Measurements from ENCODE around the gene SIL1.
"Not testable (repeated sequence)": the region's sequence is repeated elsewhere in the genome, so short reads cannot be mapped to it uniquely, and the experiment has no call there.

SIL1 gene

DNA sequence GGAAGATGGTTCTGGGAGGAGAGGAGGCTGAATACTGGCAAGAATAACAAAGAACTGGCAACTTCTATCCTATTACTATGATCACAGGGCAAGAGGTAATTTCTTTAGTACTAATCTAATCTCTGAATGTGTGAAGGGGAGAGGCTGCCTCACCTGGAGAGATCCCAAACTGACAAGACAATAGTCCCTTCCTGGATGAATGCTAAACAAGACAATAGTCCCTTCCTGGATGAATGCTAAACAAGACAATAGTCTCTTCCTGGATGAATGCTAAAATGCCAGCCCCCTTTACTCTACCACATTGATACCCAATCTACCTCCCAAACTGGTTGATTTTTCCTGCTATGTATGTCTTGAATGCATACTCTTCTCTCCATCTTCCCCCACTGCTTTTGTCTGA is 145.2 kb downstream of the SIL1 start:
- no peak for DNase-seq (ENCODE audit: low read depth in 1 of 2, low spot score in 1 of 2)
- no peak for TF ChIP-seq JUND (IDR thresholded peaks at IDR 0.05; ENCODE audit: low read depth)
- in situ Hi-C loops (cut with HindIII; ENCODE audit: low pct_unique_long_range_greater_than_20kb, low sequenced_read_pairs), result no loop called here

DNA sequence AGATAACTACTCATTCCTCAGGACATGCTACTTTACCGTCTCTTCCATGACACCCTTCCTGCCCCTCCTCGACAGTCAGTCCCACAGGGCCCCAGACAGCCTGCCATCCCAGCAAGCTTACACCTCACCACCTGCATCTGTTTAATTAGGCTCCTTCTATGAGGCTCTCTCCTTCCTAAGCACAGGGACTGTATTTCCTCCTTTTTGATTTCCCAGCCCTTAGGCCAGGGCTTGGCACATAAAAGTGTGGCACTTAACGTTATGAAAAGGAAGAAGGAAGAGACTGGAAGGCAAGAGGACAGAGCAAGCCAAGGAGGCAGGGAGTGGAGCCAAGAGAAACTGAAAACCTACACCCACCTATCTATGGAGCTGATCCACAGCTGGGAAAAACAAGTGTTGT is 146.8 kb downstream of the SIL1 start:
- TF ChIP-seq JUND (IDR thresholded peaks at IDR 0.05; ENCODE audit: low read depth), result no peak
- in situ Hi-C loops (cut with HindIII; ENCODE audit: low pct_unique_long_range_greater_than_20kb, low sequenced_read_pairs), result no loop called here
- peak in 1 of 2 experiments; percentile 31 for DNase-seq (ENCODE audit: low read depth in 1 of 2, low spot score in 1 of 2)

DNA sequence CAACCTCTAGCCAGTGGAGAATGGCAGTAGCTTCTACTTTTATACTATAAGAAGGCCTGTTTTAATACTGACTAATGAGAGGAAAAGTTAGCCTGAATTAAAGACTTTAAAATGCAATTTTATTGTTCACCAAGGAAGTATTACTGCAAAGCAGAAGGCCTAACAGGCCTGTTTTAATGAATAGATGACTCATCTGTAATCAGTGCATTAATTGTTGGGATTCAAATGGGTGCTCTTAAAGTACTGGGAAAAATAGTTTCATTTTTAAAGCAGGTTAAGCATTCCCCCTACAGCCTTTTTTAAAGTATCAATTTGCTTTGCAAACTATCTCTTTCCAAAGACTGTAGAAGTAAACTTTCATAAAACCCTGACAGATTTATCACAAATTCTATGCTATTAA is 147.7 kb downstream of the SIL1 start:
- in situ Hi-C loops (cut with HindIII; ENCODE audit: low pct_unique_long_range_greater_than_20kb, low sequenced_read_pairs), result no loop called here

DNA sequence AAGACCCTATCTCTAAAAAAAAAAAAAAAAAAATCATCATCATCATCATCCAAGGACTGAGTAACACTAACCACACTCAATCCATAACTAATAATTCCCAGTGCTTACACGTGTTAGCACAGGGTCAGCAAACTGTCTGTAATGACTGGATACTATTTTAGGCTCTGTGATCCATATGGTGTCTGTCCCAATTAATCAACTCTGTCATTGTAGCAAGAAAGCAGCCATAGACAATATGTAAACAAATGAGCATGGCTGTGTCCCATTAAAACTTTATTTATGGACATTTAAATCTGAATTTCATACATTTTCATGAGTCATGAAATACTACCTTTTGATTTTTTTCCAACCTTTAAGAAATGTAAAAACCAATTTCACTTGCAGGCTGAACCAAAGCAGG is 148.4 kb downstream of the SIL1 start:
- in situ Hi-C loops (cut with HindIII; ENCODE audit: low pct_unique_long_range_greater_than_20kb, low sequenced_read_pairs), result no loop called here
- DNase-seq (ENCODE audit: low read depth in 1 of 2, low spot score in 1 of 2), result no peak
- no peak for TF ChIP-seq JUND (IDR thresholded peaks at IDR 0.05; ENCODE audit: low read depth)

More for the DNA sequence above, 147.7 kb downstream of the SIL1 start:
- no peak for DNase-seq (ENCODE audit: low read depth in 1 of 2, low spot score in 1 of 2)
- no peak for TF ChIP-seq JUND (IDR thresholded peaks at IDR 0.05; ENCODE audit: low read depth)

DNA sequence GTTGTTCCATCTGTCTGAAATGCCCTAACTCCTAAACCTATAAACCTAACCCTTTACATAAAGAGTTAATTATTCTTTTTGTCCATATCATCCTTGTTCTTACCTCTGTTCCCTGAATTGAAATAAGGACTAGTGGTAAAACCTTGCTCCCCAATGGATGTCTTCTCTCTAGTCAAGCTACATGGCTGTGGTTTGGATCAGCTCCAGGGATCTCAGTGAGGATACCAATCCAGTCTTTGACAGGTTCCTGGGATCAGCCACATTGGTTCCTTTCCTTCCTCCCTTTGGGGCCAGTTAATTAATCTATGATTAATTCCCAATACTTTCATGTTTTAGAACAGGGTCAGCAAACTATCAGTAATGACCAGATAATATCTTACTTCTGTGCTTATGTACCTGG is 151.6 kb downstream of the SIL1 start:
- no peak for TF ChIP-seq JUND (IDR thresholded peaks at IDR 0.05; ENCODE audit: low read depth)
- in situ Hi-C loops (cut with HindIII; ENCODE audit: low pct_unique_long_range_greater_than_20kb, low sequenced_read_pairs), result no loop called here
- peak in 1 of 2 experiments; percentile 51 for DNase-seq (ENCODE audit: low read depth in 1 of 2, low spot score in 1 of 2)

DNA sequence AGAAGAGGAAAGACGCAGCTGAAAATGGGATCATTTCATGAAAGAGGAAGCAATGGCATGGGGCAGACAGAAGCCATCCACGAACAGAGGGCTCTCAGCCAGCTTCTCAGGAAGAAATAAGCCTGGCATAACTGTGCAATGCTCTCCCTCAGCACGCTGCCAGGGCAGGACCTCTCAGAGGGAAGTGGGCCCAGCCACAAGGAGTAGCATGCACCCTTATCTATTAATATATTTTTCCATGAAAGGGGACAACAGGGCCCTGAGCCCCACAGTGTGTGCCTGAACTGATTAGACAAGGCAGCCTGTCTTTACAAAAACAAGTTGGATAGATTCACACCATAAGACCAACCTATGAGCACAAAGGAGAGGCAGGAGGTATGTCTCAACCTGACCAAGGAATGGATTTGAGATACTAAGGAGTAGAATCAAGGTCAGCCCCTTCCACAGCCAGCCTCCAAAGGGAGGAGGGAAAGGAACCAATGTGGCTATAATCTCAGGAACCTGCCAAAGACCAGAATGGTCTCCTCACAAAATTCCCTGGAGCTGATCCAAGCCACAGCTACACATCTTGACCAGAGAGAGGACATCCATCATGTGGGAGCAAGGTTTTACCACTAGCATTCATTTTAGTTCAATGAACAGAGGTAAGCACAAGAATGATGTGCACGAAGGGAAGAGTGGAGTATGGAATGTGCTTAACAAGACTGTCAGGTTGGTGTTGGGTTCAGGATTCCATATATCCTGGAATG is 154.8 kb downstream of the SIL1 start:
- TF ChIP-seq JUND (IDR thresholded peaks at IDR 0.05; ENCODE audit: low read depth), result no peak
- no peak for DNase-seq (ENCODE audit: low read depth in 1 of 2, low spot score in 1 of 2)
- in situ Hi-C loops (cut with HindIII; ENCODE audit: low pct_unique_long_range_greater_than_20kb, low sequenced_read_pairs), result no loop called here

DNA sequence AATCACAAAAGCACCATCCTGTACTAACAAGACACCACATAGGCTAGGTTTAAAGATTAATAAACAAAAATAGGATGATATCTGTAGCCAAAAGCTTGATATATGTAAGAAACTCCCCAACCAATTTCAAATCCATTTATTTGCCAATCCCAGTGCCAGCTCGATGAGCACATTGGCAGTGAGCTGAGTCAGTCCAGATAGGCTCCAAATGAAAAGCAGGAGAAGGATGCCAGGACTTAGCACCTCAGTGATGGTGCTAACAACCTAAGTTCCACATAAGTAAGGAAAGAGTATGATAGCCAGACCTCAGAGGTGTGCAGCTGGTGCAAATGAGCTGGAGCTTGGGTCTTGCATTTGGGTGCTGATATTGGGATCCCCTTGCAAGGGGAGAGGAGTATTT is 158.1 kb downstream of the SIL1 start:
- TF ChIP-seq JUND (IDR thresholded peaks at IDR 0.05; ENCODE audit: low read depth), result no peak
- in situ Hi-C loops (cut with HindIII; ENCODE audit: low pct_unique_long_range_greater_than_20kb, low sequenced_read_pairs), result no loop called here
- no peak for DNase-seq (ENCODE audit: low read depth in 1 of 2, low spot score in 1 of 2)

DNA sequence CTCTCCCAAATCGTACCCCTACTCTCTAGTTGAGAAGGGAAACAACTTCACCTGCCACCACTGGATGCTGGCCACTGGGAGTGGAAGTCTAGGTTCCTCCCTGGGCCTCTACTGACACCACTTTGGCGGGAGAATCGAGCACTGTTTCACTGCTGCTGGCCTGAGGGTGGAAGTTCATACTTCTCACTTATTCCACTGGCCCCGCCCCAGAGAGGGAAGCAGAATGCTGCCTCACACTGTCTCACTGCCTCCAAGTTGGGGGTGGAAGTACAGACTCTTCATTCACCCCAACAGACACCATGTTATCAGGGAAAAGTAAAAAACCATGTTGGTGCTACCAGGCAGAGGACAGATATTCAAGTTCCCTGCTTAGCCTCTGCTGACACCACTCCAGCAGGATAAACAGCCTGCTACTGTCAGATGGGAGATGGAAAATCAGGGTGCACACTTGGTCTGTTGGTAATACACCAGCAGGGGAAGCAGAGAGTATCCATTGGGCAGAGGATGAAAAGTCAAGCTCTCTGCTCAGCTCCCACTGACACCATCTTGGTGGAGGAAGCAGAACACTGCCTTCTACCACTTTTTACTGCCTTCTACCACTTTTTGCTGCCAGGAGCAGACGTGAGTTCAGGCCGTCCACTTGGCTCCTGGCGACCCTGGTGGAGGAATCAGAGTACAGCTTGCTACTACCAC is 159.4 kb downstream of the SIL1 start:
- no peak for DNase-seq (ENCODE audit: low read depth in 1 of 2, low spot score in 1 of 2)
- no peak for TF ChIP-seq JUND (IDR thresholded peaks at IDR 0.05; ENCODE audit: low read depth)

DNA sequence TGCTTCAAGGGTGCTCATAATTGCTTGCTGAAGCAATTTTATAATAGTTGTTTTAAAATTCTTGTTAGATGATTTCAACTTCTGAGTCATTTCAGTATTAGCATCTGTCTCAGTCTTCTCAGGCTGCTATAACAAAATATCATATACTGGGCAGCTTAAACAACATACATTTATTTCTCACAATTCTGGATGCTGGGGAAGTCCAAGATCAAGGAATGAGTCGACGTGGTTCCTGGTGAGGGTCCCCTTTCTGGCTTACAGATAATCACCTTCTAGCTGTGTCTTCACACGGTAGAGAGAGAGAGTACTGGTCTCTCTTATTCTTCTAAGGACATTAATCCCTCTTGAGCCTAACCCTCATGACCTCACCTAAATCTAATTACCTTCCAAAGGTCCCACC is 160.4 kb downstream of the SIL1 start:
- no peak for DNase-seq (ENCODE audit: low read depth in 1 of 2, low spot score in 1 of 2)
- in situ Hi-C loops (cut with HindIII; ENCODE audit: low pct_unique_long_range_greater_than_20kb, low sequenced_read_pairs), result no loop called here

More for the DNA sequence above, 159.4 kb downstream of the SIL1 start:
- in situ Hi-C loops (cut with HindIII; ENCODE audit: low pct_unique_long_range_greater_than_20kb, low sequenced_read_pairs), result no loop called here

DNA sequence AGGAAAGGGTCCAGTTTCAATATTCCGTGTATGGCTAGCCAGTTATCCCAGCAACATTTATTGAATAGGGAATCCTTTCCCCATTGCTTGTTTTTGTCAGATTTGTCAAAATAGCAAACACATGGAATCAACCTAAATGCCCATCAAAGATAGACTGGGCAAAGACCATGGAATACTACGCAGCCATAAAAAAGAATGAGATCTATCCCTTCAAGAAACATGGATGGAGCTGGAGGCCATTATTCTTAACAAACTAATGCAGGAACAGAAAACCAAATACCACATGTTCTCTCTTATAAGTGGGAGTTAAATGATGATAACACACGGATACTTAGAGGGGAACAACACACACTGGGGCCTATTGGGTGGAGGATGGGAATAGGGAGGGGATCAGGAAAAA is 161.8 kb downstream of the SIL1 start:
- in situ Hi-C loops (cut with HindIII; ENCODE audit: low pct_unique_long_range_greater_than_20kb, low sequenced_read_pairs); DNase-seq (ENCODE audit: low read depth in 1 of 2, low spot score in 1 of 2): not testable (repeated sequence)

More for the DNA sequence above, 160.4 kb downstream of the SIL1 start:
- no peak for TF ChIP-seq JUND (IDR thresholded peaks at IDR 0.05; ENCODE audit: low read depth)

DNA sequence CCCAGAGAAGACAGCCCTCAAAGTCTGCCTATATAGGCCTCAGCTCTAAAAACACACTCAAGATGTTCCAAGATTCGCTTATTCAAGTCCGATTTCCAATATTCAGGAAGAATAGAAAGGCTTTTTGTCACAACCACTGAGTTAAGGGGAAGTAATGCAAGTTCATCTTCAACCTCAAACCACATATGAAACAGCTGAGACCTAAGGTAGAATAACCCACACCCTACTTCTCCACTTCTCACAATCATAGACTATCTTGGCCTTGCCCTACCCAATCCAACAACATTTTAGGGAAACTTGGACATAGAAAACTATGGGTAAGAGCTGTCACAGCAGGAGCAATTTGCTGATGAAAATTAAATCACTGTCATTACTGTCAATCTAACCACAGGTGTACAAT is 171.0 kb downstream of the SIL1 start:
- no peak for DNase-seq (ENCODE audit: low read depth in 1 of 2, low spot score in 1 of 2)
- no peak for TF ChIP-seq JUND (IDR thresholded peaks at IDR 0.05; ENCODE audit: low read depth)
- in situ Hi-C loops (cut with HindIII; ENCODE audit: low pct_unique_long_range_greater_than_20kb, low sequenced_read_pairs), result no loop called here

DNA sequence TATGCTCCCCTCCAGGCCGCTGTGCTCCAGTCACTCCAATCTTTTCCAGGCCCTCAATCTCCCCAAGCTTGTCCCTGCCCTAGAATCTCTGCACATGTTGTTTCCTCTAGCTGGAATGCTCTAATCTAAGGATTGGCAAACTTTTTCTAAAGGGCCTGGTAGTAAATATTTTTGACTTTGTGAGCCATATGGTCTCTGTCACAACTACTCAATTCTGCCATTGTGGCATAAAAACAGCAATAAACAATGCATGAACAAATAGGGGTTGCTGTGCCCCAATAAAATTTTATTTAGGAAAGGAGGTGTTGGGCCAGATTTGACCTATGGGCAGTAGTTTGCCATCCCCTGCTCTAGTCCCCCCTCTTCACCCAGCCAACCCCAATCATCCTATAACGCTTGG is 172.5 kb downstream of the SIL1 start:
- no peak for TF ChIP-seq JUND (IDR thresholded peaks at IDR 0.05; ENCODE audit: low read depth)
- in situ Hi-C loops (cut with HindIII; ENCODE audit: low pct_unique_long_range_greater_than_20kb, low sequenced_read_pairs), result no loop called here
- no peak for DNase-seq (ENCODE audit: low read depth in 1 of 2, low spot score in 1 of 2)

DNA sequence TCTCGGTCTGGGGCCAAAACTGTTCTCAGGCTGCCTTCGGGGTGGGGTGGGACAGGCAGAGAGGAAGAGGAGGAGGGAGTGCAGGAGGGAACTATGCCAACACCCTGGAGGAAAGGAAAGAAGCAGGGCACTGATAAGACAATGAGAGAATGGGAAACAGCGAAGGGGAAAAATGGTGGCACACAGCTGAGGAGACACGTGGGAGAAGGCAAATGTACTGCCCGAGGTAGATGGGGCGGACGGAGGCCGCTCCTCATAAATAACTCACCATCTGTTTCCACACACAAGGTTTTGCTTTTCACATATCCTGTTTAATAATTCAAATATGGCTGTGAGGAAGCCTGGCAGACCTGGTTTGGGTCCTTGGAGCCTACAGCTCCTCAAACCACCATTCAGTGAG is 174.9 kb downstream of the SIL1 start:
- DNase-seq (ENCODE audit: low read depth in 1 of 2, low spot score in 1 of 2), result no peak
- TF ChIP-seq JUND (IDR thresholded peaks at IDR 0.05; ENCODE audit: low read depth), result no peak
- in situ Hi-C loops (cut with HindIII; ENCODE audit: low pct_unique_long_range_greater_than_20kb, low sequenced_read_pairs), result no loop called here
